GM13976 (cell line): ENCODE data around the gene TTC19.

Experiments
- DNase-seq: peaks from one replicate; pipeline ENCODE4 v3.0.0; 2012; ENCODE audit warnings: low spot score
- CTCF ChIP-seq: IDR thresholded peaks from 2 replicates; pipeline ENCODE4 v1.5.1; 2012; ENCODE audit warnings: borderline replicate concordance, mild to moderate bottlenecking; ENCODE audit not compliant: insufficient read depth; ENCODE audit errors: extremely low read depth, missing control alignments, control extremely low read depth
- in situ Hi-C: fragments of 300-500 bp; cut with MboI; formaldehyde crosslinking; loops from one replicate; pipeline ENCODE4 v1.12.0; 2022; ENCODE audit warnings: low sequenced_read_pairs, mixed read lengths, inconsistent platforms; ENCODE audit not compliant: unreplicated experiment

The TTC19 gene

DNA sequence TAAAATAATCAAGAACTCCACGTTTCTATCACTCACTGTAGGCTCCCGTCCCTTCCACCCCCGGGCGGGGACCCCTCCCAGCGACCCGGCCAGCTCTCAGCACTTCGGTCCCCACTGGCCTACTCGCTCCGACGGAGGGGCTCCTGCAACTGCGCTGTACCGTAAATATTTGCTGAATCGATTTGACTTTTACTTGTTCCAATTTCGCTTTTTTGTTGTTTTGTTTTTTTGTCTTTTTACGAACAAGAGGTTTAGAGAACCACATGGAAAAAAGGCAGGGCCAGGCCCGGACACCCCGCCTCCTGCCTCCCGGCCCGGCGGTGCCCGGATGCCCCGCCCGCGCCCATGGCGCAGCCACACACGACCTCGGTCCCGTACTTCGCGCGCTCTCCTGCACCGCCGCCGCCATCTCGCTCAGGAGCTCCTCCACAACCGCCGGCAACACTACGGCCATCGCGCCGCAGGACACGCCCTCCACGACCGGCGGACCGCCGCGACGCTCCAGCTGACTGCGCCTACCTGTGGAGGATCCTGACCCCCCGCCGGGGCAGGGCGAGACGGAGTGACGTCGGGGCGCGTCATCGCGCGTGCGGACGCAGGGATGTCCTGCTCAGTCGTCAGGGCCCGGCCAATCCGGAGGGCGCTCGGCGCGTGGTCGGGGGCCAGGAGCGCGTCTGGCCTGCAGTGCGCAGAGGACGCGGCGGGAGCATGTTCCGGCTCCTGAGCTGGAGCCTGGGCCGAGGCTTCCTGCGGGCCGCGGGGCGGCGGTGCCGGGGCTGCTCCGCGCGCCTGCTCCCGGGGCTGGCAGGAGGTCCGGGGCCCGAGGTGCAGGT is at the start of gene TTC19, which contains the start of gene ZSWIM7:
Gene TTC19, plus strand, starts transcription at position 684 of the 833 bp plus-strand sequence. Its CDS starts 25 bp downstream, at position 709.
Gene ZSWIM7, minus strand, starts transcription at position 564 of the 833 bp plus-strand sequence. Its CDS starts 110 bp downstream, at position 454.
- peak; percentile 20 for TF ChIP-seq CTCF
- in situ Hi-C loops: no loop called here
- peak; percentile 99 for DNase-seq

DNA sequence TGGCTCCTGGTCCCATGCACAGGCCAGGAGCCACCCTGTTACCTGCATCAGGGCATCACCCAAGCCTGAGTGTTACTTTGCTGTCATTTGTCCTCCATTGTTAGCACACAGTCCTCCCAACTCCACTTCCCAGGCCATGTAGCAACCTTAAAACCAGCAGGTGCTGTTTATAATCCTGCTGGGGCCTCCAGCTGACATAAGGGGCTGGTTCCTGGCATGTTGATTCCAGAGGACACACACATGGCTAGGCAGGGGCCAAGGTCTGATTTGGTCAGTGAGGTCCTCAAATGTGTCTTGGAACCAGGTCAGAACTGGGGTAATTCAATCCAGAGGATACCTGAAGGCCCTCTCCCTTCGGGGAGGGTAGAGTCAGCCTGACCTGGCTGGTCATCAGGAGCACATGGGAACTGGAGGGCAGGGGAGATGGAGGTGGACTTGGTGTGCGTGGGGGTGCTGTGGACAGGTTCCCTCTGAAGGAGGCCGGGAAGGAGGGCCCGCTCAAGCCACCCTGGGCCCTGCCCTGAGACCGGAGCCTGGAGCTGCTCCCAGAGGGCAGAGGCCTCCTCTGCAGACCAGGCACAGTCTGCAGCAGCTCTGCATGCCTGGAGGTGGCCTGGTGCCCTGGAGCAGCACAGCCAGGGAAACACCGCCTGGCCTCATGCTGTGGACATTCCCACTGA is 48.1 kb upstream of the TTC19 start:
- DNase-seq: no peak
- in situ Hi-C loops: loop anchor here (25.0 kb wide), 1 partner anchor 114 kb away; no protein-coding TSS in a partner anchor
- no peak for TF ChIP-seq CTCF

DNA sequence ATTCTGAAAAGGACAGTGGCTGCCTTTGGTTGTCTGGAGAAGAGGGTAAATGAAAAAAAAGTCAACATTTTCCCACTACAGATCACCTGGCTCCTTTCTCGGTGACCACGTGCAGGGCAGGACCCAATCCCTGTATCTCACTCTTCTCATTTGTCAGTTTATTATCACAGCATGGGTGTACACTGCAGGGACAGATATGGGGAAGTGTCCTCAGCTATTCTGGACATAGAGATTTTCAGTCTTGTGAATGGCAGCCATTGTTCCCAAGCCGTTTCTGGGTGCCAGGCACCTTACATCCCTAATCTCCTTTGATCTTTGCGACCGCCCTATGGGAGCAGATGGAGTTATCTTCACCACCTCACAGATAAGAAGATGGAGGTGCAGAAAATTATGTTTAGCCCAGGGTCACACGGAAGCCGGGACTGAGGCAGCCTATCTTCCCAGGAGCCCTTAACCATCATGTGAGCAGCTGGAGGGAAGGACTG is 47.5 kb upstream of the TTC19 start:
- in situ Hi-C loops: loop anchor here (25.0 kb wide), 1 partner anchor 115 kb away; no protein-coding TSS in a partner anchor
- DNase-seq: no peak
- no peak for TF ChIP-seq CTCF

GRCh38 chr17:15952916-15953790 is 46.5 kb upstream of the TTC19 start:
- DNase-seq: no peak
- in situ Hi-C loops: loop anchor here (25.0 kb wide), 1 partner anchor 116 kb away; no protein-coding TSS in a partner anchor
- TF ChIP-seq CTCF: no peak

DNA sequence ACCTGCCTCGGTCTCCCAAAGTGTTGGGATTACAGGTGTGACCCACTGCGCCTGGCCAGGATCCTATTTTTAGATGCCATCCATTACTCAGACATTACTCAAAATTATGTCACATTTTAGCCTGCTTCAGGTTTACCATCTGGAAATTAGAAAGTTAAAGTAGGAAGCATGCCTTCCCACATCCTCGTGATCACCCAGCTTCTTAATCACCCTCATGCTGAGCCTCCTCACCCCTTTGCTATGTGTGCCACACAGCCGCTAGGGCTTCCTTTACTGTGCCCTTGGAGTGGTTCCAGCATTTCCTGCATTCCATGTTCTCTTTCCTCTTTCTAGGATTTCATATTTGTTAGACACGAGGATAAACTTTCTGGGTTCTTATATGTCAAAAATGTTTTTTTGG is 45.4 kb upstream of the TTC19 start:
- TF ChIP-seq CTCF: no peak
- DNase-seq: no peak
- in situ Hi-C loops: loop anchor here (25.0 kb wide), 1 partner anchor 117 kb away; no protein-coding TSS in a partner anchor
